AG04449 (cell line): ENCODE measurements around the gene PPM1H.

Experiments
- CTCF ChIA-PET: fragments of 350-600 bp; formaldehyde crosslinking; extraction: SDS; loops from one replicate; lab custom pipeline; 2021; ENCODE audit warnings: antibody characterized with exemption; lab: Yijun Ruan, JAX
- POLR2A ChIA-PET: fragments of 400-600, 350-600 bp; formaldehyde crosslinking; extraction: SDS; loops from one replicate; lab custom pipeline; 2020; ENCODE audit warnings: antibody characterized with exemption, inconsistent platforms; lab: Yijun Ruan, JAX
- DNase-seq: peaks from one replicate; pipeline ENCODE4 v3.0.0-alpha.2; 2010; ENCODE audit warnings: low read depth, low spot score
- H3K4me3 ChIP-seq: 2 replicates; pipeline ENCODE4 v1.5.1; 2011; ENCODE audit warnings: low read depth, mild to moderate bottlenecking, control low read depth, low read length
- TF ChIP-seq, protein P1 (sequence below): IDR thresholded peaks from one replicate; pipeline ENCODE4 v1.5.1; 2011; ENCODE audit warnings: mild to moderate bottlenecking, moderate library complexity, low read length, control low read depth, inconsistent platforms; ENCODE audit not compliant: insufficient read depth; ENCODE audit errors: missing control alignments

PPM1H gene

GRCh38 chr12:62647586-62647985, 287.4 kb downstream of the PPM1H start:
- no peak overlapping the region for H3K4me3 ChIP-seq
- ChIA-PET CTCF (interaction anchor here (2.9 kb wide), 1 partner anchor 147 kb away, joined by 9 read pairs; no protein-coding TSS in a partner anchor), POLR2A (no interaction called here)
- TF ChIP-seq, protein P1, sequence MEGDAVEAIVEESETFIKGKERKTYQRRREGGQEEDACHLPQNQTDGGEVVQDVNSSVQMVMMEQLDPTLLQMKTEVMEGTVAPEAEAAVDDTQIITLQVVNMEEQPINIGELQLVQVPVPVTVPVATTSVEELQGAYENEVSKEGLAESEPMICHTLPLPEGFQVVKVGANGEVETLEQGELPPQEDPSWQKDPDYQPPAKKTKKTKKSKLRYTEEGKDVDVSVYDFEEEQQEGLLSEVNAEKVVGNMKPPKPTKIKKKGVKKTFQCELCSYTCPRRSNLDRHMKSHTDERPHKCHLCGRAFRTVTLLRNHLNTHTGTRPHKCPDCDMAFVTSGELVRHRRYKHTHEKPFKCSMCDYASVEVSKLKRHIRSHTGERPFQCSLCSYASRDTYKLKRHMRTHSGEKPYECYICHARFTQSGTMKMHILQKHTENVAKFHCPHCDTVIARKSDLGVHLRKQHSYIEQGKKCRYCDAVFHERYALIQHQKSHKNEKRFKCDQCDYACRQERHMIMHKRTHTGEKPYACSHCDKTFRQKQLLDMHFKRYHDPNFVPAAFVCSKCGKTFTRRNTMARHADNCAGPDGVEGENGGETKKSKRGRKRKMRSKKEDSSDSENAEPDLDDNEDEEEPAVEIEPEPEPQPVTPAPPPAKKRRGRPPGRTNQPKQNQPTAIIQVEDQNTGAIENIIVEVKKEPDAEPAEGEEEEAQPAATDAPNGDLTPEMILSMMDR = no peak
- DNase-seq = no peak

- no peak for DNase-seq
- CTCF ChIA-PET = interaction anchor here (0.7 to 1.2 kb wide), 2 partner anchors 11 to 60 kb away, joined by 3 to 4 read pairs; no protein-coding TSS in a partner anchor
- no peak overlapping the region for H3K4me3 ChIP-seq
- TF ChIP-seq, protein P1 = no peak
- POLR2A ChIA-PET = no interaction called here
These were observed 288.4 kb downstream of the PPM1H start for GRCh38 chr12:62646566-62646965.

DNA sequence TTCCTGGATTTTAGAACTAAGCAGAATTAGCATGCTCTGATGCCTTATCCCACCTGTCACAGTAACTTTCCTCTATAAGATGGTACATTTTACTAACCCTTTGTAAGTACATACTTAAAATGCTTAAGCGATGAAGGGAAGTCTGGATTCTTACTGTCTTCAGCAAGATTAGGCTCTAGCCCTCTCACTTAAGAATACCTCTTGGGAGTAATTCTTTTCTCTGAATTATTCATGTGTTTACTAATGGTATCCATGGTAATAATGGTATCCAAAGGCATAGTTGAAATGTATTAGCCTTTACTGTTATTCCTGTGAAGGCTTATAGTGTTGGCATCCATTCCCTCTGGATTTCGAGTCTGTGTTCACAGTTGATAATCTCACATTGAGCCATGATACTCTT, 291.5 kb downstream of the PPM1H start:
- peak; percentile 38 for DNase-seq
- CTCF ChIA-PET = interaction anchor here (1.1 to 2.5 kb wide), 3 partner anchors 10 to 155 kb away, joined by 3 to 7 read pairs (median 5); no protein-coding TSS in a partner anchor
- TF ChIP-seq, protein P1 = no peak
- no peak overlapping the region for H3K4me3 ChIP-seq
- POLR2A ChIA-PET = no interaction called here

- H3K4me3 ChIP-seq = no peak overlapping the region
- no peak for DNase-seq
- CTCF ChIA-PET = interaction anchor here (0.8 to 2.5 kb wide), 5 partner anchors 10 to 156 kb away, joined by 3 to 7 read pairs (median 3); no protein-coding TSS in a partner anchor
- TF ChIP-seq, protein P1 = no peak
- POLR2A ChIA-PET = no interaction called here
These were observed 292.5 kb downstream of the PPM1H start for GRCh38 chr12:62642486-62642885.

DNA sequence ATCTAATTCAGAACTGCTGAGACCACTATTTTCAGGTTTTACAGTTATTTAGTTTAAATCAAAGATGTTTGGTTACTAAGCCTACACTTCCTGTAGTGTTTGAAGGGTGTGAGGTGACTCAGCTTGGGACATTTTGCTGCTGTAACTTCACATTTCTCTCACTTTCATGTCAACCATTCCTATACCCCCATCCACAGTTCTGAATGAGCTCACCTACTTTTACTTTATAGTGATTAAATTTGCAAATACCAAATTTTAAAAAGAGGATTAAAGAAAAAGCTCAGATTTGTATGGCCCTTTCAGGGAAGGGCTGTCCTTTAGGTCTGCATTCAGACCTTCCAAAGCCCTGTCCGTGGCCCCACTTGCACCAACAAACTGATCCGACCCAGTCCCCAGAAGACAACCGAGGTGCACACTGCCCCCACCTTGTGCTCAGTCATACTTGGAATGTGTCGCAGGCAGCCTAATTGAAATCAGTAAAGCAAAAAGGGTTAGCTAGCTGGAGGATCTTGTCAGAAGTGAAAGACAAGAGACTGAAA, 294.0 kb downstream of the PPM1H start:
- no peak for DNase-seq
- ChIA-PET POLR2A (no interaction called here), CTCF (interaction anchor here (0.8 to 1.7 kb wide), 3 partner anchors 9 to 37 kb away, joined by 4 to 9 read pairs (median 7); no protein-coding TSS in a partner anchor)
- H3K4me3 ChIP-seq = no peak overlapping the region
- TF ChIP-seq, protein P1 = no peak

DNA sequence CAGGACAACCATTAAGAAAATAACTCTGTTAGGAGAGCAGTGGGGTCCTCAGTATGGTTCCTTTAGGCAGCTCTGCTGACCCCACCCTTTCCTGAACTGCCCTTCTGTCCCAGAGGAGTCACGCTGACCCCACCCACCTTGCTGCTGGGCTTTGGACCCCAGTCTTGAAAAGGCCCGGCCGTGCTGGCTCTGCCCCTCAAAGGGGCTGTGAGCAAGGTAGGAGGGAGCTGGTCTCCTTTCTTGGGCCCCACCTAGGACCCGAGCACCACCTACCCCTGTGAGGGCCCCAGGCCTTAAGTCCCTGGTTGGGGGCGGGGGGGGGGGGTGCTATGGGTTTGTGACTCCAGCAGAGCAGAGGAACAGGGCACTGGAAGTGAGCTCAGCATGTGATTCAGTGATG, 297.3 kb downstream of the PPM1H start:
- no peak overlapping the region for H3K4me3 ChIP-seq
- CTCF ChIA-PET = no interaction called here
- DNase-seq = no peak
- POLR2A ChIA-PET = no interaction called here
- TF ChIP-seq, protein P1 = no peak
